Mucosa of rectum (tissue), 2 donors: ENCODE measurements around the gene GGT6.
"Not testable (repeated sequence)": the region's sequence is repeated elsewhere in the genome, so short reads cannot be mapped to it uniquely, and the experiment has no call there.

Experiments
- H3K27ac ChIP-seq, 2 donors: one replicate each; pipeline ENCODE4 v1.7.0; 2013; ENCODE audit warnings: inconsistent platforms in 2 of 2, low read depth in 2 of 2, low read length in 2 of 2
- H3K27me3 ChIP-seq, 2 donors: one replicate each; pipeline ENCODE4 v1.7.0; 2013; ENCODE audit warnings: low read length in 2 of 2; ENCODE audit not compliant: control insufficient read depth in 2 of 2, insufficient read depth in 2 of 2
- H3K36me3 ChIP-seq, 2 donors: one replicate each; pipeline ENCODE4 v1.7.0; 2013; ENCODE audit warnings: low read length in 2 of 2; ENCODE audit not compliant: control insufficient read depth in 2 of 2, insufficient read depth in 2 of 2
- H3K4me1 ChIP-seq, 2 donors: one replicate each; pipeline ENCODE4 v1.7.0; 2013; ENCODE audit warnings: low read length in 2 of 2, mild to moderate bottlenecking in 1 of 2; ENCODE audit not compliant: control insufficient read depth in 2 of 2, insufficient read depth in 2 of 2
- H3K4me3 ChIP-seq, 2 donors: one replicate each; pipeline ENCODE4 v1.7.0; 2013; ENCODE audit warnings: low read length in 2 of 2
- H3K9ac ChIP-seq, 2 donors: one replicate each; pipeline ENCODE4 v1.7.0; 2013; ENCODE audit warnings: low read length in 2 of 2, low read depth in 1 of 2, mild to moderate bottlenecking in 1 of 2
- H3K9me3 ChIP-seq, 2 donors: one replicate each; pipeline ENCODE4 v1.7.0; 2013; ENCODE audit warnings: low read length in 2 of 2; ENCODE audit not compliant: control insufficient read depth in 2 of 2
- donor health status: healthy.
- donor health status: Normal muscosa, but diverticular disease.

GGT6 gene

DNA sequence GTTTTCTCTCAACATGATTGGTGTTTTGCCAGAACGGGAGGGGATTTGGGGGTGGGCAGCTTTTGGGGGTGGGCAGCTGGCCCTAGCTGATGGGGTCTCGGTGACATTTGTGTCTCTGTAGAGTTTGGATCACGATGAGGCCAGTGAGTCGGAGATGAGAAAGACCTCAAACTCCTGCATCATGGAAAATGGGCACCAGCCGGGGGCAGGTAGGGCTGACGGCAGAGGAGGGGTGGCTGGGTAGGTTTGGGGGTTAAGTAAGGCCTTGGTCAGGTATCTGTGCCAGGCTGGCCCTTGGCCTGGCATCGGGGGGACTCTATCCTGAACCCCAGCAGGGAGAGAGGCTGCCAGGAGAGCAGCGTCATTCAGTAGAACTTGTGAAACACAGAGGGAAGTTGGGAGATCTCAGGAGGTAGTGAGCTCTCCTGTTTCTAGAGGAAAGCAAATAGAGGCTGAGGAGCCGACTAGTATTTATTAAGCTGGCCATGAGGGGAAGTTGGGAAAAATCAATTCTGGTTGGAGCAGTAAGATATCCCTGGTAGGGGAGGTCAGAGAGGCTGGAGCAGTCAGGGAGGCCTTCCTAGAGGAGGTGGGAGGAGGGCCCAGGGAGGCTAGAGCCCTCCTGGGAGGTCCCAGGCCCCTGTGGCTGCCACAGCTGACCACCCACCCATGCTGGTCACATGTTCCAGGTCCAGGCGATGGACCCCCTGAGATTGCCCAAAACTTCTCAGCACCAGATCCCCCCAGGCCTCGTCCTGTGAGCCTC, 32.0 kb upstream of the GGT6 start:
- Histone ChIP-seq H3K4me3 (no peak overlapping the region), H3K4me1 (peaks cover 3% of the 10 kb centered on the region in 2 donors), H3K9ac (no peak overlapping the region), H3K27me3 (no peaks in the 10 kb centered on the region), H3K36me3 (no peaks in the 10 kb centered on the region), H3K9me3 (no peaks in the 10 kb centered on the region), H3K27ac (no peak overlapping the region)

DNA sequence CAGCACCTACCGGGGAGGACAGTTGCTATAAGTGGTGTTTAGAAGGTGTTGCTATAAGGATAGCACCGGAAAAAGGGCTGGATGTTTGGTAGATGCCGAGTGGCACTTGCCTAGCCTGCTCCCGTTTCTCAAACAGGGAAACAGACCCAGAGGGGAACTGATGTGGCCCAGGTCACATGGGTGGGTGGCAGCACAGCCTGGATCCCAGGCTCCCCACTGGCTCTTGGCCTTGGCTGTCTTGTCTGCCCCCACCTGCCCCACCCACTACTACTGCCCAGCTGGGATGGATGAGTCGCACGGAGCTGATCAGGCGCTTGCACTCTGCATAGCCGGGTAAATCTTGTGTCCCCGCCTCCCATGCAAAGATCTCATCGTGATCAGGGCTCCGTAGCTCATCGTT, 31.2 kb upstream of the GGT6 start:
- Histone ChIP-seq H3K27ac (no peak overlapping the region), H3K27me3 (peaks cover 0 to 2% of the 10 kb centered on the region in 2 donors), H3K9ac (no peak overlapping the region), H3K4me1 (peaks cover 3% of the 10 kb centered on the region in 2 donors), H3K4me3 (no peak overlapping the region), H3K9me3 (no peaks in the 10 kb centered on the region), H3K36me3 (no peaks in the 10 kb centered on the region)

DNA sequence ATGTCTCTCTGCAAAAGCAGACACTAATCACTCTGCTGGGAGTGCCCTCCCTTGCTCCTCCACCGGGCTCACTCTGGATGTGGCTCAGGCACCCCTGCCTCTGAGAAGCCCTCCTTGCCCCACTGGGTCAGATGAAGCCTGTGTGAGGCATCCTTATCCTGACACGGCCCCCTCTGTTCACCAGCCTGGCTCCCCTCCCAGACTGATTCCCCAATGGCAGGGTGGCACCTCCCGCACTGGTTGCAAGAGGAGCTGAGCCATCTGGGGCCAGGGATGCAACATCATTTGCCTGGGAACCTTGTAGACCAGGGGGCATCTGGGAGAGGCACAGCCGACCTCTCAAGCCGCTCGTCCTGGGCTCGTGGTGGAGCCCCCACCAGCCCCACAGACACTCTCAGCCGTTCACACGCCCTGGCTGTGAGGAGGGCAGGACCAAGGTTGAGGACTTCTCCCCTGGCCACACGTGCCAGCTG, 30.6 kb upstream of the GGT6 start:
- H3K36me3 ChIP-seq, result no peaks in the 10 kb centered on the region
- H3K9me3 ChIP-seq, result no peaks in the 10 kb centered on the region
- no peak overlapping the region for H3K9ac ChIP-seq
- H3K27ac ChIP-seq, result no peak overlapping the region
- peaks cover 0 to 6% of the 10 kb centered on the region in 2 donors for H3K27me3 ChIP-seq
- H3K4me3 ChIP-seq, result no peak overlapping the region
- peaks cover 3% of the 10 kb centered on the region in 2 donors for H3K4me1 ChIP-seq

DNA sequence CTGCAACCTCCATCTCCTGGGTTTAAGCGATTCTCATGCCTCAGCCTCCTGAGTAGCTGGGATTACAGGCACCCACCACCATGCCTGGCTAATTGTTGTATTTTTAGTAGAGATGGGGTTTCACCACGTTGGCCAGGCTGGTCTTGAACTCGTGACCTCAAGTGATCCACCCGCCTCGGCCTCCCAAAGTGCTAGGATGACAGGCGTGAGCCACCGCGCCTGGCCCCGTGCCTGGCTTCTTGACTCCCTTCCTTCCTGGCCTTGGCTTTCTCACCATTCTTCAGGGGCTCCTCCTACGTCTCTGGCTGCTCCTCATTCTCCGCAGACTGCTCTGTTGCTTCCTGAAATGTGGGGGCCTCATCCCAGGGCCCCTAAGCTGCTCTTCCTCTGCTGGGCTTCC, 29.7 kb upstream of the GGT6 start:
- not testable (repeated sequence) for H3K4me1 ChIP-seq, H3K27ac ChIP-seq, H3K9ac ChIP-seq, H3K9me3 ChIP-seq, H3K36me3 ChIP-seq, H3K4me3 ChIP-seq
- H3K27me3 ChIP-seq, result peaks cover 8 to 14% of the 10 kb centered on the region in 2 donors

DNA sequence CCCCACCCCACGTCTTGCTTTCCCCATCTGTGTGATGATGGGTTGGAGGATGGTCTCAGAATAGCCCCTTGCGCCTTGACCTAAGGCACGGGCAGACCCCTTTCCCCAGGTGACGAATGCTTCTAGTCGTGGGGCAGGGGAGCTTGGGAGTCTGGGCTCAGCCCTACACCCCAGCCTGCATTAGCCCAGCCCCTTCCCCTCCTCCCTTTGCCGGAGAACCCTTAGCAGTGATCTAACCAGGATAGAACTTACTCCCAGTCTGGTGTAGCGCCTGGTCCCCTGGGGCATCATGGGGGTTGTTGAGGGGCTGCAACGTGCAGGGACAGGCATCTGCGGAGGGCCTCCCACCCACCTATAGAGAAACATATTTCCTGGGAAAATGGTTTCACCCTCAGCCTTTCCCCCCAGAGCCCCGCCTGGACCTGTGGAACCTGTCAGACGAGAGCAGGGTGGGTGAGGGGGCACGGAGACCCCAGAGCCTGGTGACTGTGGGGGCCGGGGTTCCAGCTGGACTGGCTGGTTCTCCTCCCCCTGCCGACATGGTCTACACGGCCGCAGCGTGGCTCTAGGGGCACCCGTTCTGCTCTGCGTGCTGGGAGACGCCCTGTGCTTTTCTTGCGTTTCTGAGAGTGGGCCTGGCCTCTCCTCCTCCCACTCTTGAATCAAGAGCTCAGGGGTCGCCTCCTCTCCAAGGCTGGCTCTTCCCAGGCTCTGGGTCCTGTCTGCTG, 28.7 kb upstream of the GGT6 start:
- Histone ChIP-seq H3K4me3 (no peak overlapping the region), H3K27me3 (peaks cover 9 to 14% of the 10 kb centered on the region in 2 donors), H3K4me1 (peaks cover 1 to 4% of the 10 kb centered on the region in 2 donors), H3K9ac (no peak overlapping the region), H3K36me3 (no peaks in the 10 kb centered on the region), H3K27ac (no peak overlapping the region), H3K9me3 (no peaks in the 10 kb centered on the region)

DNA sequence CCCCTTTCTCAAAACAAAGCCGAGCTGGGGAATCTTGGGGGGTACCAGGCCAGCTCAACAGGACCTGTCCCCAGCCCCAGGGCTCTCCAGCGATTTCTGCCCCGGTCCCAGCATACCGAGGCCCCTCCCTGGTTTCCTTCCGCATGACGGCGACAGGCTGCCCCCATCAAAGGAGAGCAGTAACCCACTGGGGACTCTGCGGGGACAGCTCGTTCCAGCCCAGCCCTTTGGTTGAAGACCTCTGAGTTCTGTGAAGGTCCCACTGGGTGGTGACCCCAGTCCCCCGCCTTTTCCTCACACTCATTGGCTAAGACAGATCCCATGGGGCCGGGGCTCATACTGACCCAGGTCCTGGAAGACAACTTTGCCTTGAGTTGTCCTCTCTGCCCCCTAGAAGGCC, 28.0 kb upstream of the GGT6 start:
- Histone ChIP-seq H3K27me3 (peaks cover 16 to 19% of the 10 kb centered on the region in 2 donors), H3K27ac (no peak overlapping the region), H3K4me1 (peaks cover 4 to 7% of the 10 kb centered on the region in 2 donors), H3K9ac (no peak overlapping the region), H3K9me3 (no peaks in the 10 kb centered on the region), H3K36me3 (no peaks in the 10 kb centered on the region), H3K4me3 (no peak overlapping the region)

DNA sequence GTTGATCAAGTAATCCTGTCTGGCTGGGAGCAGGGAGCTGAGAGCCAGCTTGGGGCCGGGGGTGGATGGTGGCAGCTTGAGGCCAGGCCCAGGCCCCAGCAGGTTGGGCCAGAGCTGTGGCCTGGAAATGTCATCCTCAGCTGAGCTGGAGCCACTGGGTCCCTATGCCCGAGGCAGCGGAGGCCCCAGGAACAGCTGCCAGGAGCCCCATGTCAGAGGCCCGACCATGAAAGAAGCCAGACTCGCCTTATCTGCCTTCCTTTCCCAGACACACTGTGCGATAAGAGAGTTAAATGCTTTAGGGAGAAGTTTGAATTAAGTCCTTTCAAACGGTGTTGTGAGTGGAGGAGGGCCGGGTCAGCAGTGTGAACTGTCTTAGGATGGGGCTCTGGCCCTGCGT, 27.4 kb upstream of the GGT6 start:
- no peak overlapping the region for H3K4me3 ChIP-seq
- H3K4me1 ChIP-seq, result peaks cover 4 to 7% of the 10 kb centered on the region in 2 donors
- H3K9ac ChIP-seq, result no peak overlapping the region
- peaks cover 18 to 25% of the 10 kb centered on the region in 2 donors for H3K27me3 ChIP-seq
- H3K9me3 ChIP-seq, result no peaks in the 10 kb centered on the region
- no peaks in the 10 kb centered on the region for H3K36me3 ChIP-seq
- H3K27ac ChIP-seq, result no peak overlapping the region

DNA sequence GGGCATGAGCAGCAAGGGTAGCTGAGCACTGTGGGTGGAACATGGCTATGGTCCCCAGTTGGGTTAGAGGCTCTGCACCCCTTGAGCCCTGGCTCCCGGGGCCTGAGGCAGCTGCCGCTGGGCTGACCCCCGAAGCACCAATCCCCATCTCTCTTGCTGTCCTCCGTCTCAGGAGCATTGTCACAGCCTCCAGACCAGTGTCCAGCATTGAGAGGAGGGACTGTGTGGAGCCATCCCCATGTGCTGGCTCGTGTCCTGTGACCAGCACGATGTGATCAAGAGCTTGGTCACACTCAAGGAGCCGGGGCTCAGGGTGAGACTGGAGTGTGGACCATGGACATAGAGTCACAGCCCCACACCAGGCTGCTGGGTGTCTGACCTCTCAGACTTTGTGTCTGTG, 26.8 kb upstream of the GGT6 start:
- H3K36me3 ChIP-seq, result no peaks in the 10 kb centered on the region
- no peaks in the 10 kb centered on the region for H3K9me3 ChIP-seq
- H3K4me3 ChIP-seq, result no peak overlapping the region
- peaks cover 4 to 7% of the 10 kb centered on the region in 2 donors for H3K4me1 ChIP-seq
- H3K9ac ChIP-seq, result no peak overlapping the region
- no peak overlapping the region for H3K27ac ChIP-seq
- H3K27me3 ChIP-seq, result peaks cover 20 to 31% of the 10 kb centered on the region in 2 donors

DNA sequence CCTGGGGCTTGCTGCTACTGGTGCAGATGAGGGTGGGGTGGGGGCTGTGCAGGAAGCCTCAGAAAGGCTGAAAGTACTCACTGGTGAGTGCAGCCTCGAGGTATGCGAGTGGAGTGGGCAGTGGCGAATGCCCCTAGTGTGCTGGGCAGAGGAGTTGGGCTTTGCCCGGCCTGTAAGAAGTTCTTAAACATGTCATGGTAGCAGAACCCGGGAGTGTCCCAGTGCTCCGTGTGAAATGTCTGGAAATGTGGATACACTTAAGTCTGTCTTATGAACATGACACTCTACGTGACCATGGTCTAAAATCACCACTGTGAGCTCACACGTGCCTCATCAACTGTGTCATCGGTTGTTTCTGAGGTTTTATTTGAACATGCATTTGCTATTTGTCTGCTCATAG, 25.7 kb upstream of the GGT6 start:
- H3K27ac ChIP-seq, result no peak overlapping the region
- peaks cover 31 to 37% of the 10 kb centered on the region in 2 donors for H3K27me3 ChIP-seq
- no peak overlapping the region for H3K9ac ChIP-seq
- no peaks in the 10 kb centered on the region for H3K36me3 ChIP-seq
- peaks cover 4 to 7% of the 10 kb centered on the region in 2 donors for H3K4me1 ChIP-seq
- H3K4me3 ChIP-seq, result no peak overlapping the region
- H3K9me3 ChIP-seq, result no peaks in the 10 kb centered on the region

DNA sequence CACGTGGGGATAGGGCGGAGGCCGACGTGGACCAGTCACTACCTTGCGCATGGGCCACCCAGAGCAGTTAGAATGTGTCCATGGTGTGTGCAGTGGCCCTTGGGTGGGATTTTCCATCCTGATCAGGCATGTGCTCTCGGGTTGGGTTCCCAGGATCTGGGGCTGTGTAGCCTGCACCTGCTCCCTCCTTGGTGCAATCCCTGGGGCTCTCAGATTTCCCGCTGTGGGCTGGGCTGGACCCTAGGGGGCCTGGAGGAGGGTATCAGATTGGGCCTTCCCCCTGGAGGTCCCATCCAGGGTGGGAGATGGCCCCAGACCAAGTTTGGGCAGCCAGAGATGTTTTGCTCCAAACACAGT, 25.2 kb upstream of the GGT6 start:
- Histone ChIP-seq H3K27ac (no peak overlapping the region), H3K9me3 (no peaks in the 10 kb centered on the region), H3K4me1 (peaks cover 4 to 7% of the 10 kb centered on the region in 2 donors), H3K27me3 (peaks cover 32 to 37% of the 10 kb centered on the region in 2 donors), H3K9ac (no peak overlapping the region), H3K4me3 (no peak overlapping the region), H3K36me3 (no peaks in the 10 kb centered on the region)
